Measurements from ENCODE around the gene CDC42BPG.

The CDC42BPG gene

DNA sequence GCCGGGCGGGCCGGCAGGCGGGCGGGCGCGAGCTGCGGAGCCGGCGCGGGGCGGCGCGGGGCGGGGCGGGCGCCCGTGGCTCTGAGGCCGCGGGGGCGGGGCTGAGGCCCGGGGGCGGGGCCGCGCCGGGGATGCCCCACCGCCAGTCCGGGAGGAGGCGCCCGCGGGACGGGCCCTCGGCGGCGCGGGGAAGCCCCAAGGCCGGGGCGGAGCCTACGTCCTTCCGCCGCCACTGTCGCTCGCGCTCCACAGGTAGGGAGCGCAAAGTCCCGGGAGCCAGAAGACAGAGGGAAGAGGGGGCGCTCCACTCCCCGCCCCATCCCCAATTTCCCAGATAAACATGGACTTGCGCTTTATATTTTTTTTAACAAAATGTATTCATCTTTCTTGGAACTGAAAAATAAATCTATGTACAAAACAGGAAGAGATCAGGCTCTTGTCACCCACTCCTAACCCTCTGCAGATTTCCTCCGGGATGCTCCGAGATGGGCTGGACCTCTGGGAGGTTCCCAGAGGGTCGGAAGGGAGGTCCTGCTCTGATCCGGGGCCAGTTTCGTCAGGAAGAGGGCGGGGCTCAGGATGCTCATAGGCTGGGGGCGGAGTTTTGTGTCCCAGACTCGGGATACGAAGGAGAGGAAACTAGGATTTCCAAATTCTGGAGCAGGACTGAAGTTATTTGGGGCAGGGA, 41.2 kb downstream of the CDC42BPG start, which contains the start of gene MAP4K2:
Gene MAP4K2 (minus strand): TSS at position 57 of the 688 bp plus-strand sequence. CDS start 65 bp downstream, outside the sequence.
- peak; percentile 99 for DNase-seq

DNA sequence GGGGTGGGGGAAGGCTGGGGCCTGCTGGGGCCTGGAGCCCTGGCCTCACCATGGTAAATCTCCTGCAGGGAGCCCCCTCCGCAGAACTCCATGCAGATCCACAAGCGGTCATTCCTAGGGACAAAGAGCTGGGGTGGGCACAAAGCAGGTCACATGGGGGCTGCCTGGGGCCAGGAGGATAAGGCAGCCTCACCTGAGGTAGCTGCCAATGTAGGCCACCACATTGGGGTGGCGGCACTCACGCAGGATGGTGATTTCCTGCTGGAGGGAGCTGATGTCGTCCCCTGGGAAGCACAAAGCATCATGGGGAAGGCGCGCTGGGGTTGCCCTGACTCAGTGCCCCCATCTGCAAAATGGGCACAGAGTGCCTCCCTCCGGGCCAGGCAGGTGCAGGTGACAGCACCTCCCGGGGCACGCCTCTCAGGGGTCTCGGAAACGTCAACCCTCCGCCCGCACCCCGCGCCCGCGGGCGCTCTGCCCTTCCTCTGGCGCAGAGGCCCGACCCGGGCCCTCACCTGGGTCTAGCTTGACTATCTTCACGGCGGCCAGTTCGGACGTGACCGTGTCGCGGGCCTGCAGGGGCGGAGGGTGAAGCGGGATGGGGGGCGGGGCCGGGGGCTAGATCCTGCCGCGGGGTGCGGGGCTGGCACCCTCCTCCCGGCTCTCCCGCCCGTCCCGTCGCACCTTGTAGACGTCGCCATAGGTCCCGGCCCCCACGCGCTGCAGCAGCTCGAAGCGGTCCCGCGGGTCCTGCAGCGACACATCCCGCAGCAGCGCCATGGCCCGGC, 41.9 kb downstream of the CDC42BPG start:
- peak; percentile 24 for DNase-seq

DNA sequence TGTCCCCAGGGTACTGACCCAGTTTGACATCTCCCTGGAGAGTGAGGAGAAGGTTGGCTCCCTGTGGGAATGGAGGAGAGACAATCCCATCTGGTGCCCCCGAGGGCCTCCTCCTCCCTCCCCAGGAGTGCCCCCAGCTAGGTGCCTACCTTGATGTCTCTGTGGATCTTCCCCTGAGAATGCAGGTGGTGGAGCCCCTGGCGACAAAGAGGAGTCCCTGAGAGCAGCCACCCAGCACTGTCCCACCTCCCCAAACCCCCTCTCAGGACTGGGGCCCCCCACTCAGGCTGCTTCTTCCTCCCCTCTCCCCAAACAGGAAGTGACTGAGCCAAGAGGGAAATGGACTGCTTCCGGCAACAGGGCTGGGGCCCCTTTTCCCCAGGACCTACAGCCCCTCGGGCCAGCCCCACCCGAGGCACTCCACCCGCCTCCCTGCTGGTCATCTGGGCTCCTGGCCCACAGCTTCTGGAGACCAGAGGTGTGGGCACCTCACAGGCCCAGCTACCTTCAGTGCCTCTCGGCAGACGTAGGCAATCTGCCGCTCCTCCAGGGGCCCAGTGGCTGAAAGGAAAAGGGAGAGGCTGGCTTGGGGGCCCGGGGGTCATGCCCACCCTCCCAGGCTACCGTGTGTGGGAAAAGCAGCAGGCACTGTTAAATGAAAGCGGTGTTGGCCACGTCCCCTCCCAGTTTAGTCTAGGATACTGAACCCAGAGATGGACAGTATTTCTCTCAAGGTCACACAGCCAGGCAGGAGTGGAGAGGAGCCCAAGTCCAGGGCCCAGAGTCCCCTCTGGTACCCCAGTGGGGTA, 42.7 kb downstream of the CDC42BPG start:
- peak; percentile 32 for DNase-seq

DNA sequence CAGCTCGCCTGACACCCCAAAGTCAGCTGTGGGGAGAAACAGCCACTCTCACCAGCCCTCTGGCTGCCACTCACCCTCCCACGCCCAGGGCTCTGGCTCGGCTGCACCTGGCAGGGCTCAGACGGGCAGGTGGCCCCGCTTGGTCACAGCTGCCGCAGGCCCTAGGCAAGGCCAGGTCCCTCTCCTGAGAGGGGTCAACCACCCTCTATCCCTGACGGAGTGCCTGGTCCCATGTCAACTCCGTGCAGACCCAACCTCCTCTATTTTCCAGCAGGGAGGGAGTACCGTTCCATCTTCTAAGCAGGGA, 43.3 kb downstream of the CDC42BPG start:
- peak; percentile 23 for DNase-seq

DNA sequence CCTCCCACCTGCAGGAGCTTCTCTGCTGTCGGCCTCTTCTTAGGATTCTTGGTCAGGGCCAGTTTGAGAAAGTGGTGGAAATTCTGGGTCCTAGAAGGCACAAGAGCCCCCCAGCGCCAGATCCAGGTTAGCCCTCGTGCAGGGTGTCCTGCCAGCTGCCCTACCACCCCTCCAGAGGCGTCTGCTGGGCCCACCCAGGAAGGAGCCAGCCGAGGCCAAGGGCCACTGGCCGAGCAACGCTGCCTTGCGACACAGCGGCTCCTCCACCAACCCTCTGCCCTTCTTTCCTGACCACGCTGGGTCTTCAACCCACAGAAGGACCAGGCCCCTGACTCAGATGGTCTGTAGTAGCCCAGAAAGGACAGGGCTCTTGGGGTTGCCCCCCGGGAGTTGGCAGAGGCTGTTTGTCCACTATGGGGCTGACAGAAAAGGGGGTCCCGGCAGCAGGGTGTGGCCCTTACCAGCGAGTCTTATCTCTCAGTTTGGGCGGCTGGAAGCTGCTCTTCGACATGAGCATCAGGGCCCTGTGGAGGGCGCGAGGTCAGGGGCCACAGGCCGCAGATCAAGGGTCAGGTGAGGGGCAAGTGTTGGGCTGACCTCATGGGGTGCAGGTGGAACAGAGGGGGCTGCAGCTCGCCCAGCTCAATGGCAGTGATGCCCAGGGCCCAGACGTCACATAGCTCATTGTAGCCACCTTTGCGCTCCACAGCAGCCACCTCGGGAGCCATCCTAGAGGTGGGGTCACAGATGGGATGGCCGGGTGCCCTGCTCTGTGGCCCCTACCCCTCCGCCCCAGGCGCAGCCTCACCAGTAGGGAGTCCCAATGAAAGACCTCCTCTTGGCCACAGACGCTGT, 43.9 kb downstream of the CDC42BPG start:
- peak; percentile 19 for DNase-seq

DNA sequence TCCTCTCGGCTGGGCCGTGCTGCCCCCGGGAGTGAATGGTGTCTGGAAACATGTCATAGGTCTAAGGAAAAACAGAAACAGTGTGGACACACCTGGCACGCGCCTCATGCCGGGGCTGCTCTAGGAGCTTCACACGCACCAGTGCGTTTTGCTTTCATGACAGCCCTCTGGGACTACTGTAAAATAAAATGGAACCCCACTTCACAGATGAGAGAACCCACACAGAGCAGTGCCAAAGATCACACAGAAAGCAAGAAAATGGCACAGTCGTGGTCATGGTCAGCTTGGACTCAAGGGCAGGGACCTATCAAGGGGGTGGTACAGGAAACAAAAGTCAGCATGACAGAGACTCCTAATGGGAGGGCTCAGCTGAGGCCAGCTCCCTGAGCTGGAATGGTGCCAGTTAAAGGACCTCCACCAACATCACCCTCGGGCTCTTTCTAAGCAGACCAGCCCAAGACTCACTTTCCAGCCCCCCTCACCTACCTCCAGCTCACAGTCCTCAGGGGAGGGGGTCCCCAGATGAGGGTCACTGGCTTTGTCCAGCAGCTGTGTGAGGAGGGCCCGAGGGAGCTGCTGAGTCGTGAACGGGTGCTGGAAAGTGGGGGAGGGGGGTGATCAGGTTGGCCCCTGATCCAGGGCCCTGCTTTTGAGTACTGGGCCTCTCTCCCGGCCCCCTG, 44.7 kb downstream of the CDC42BPG start:
- no peak for DNase-seq

DNA sequence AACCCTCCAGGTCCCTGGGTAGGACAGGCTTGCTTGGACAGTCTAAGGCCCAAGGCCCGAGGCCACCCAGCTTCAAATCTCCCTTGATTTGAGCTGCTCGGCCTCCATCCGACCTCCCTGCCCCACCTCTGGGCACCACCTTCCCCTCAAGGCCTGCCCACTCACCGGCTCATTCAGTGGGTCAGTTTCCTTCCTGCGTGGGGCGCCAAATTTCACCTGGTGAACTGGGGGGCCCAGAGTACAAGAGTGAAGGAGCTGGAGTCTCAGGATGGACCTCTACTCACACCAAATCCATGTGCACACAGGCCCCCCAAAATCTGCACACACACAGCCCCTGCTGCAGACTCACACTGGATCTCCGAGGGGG, 45.2 kb downstream of the CDC42BPG start:
- DNase-seq, result no peak

DNA sequence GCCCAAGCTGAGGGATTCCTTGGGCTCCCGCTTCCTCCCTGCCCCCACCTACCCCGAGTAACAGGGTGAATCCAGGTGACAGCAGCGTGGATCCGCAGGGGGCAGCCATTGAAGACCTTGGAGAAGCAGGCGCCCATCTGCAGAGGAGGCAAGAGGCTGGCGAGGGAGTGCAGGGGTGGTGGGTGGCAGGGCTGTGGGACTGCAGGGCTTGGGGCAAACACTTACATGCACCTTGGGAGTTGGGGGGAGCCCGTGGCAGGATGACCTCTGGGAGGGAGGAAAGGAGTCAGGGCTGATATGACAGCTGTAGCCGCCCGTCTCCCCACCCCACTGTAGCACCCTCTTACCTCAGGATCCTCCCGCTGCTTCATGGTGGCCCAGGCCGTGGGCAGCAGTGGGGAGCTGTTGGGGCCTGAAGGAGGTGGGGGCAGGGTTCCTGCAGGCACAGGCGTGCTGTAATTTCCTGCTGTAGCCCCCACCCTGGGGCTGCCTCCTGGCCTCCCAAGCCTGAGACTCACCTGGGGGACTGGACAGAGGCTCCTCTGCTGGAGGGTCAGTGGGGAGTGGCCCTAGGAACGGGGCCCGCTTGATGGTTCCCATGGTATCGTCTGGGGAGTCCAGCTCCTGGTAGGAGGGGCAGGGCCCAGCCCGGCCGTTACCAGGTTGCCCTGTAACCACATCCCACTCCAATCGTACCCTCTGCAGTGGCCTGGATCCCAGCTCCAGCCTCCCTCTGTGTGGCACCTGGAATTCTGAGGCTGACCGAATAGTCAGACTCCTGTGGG, 47.5 kb downstream of the CDC42BPG start:
- no peak for DNase-seq

DNA sequence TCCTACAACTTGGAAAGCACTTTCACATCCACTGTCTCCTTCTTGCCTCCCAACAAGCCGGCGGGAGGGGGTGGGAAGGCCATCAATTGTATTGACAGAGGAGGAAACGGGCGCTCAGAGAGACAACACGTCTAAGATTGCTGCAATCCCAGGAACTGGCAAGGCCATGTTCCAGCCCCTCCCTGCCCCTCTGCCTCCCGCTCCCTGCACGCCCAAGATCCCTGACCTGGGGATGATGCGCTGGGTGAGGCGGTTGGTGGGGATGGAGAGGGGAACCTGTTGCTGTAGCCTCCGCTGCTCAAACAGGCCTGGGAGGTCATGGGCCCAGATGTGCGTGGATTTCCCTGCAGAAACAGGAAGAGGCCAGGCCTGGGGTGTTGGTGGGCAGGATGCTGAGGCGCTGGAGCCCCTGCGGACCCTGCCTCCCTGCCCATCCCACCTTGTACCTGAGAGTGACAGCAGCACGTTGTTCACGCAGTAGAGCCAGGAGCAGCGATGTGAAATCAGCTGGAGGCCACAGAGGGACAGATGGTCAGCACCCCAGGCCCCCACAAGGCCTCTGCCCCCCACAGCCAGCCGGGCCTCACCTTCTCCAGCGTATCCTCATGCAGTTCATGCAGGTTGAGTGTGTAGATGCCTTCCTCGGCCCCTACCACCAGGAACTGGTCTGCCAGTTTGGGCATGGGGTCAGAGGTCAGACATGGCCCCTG, 48.3 kb downstream of the CDC42BPG start:
- no peak for DNase-seq

DNA sequence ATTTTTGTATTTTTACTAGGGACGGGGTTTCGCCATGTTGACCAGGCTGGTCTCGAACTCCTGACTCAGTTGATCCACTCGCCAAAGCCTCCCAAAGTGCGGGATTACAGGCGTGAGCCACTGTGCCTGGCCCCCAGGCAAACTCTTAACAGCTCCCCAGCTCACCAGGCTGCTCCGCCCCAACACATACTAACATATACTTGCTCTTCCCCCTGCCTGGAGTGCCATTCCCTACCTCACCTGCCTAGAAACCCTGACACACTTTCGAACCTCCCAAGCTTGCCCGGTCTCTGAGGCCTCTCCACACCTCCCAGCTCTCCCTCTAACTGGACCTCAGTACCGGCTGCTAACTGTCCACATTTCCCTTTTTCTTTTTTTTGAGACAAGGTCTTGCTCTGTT, 49.9 kb downstream of the CDC42BPG start:
- DNase-seq, result no peak

DNA sequence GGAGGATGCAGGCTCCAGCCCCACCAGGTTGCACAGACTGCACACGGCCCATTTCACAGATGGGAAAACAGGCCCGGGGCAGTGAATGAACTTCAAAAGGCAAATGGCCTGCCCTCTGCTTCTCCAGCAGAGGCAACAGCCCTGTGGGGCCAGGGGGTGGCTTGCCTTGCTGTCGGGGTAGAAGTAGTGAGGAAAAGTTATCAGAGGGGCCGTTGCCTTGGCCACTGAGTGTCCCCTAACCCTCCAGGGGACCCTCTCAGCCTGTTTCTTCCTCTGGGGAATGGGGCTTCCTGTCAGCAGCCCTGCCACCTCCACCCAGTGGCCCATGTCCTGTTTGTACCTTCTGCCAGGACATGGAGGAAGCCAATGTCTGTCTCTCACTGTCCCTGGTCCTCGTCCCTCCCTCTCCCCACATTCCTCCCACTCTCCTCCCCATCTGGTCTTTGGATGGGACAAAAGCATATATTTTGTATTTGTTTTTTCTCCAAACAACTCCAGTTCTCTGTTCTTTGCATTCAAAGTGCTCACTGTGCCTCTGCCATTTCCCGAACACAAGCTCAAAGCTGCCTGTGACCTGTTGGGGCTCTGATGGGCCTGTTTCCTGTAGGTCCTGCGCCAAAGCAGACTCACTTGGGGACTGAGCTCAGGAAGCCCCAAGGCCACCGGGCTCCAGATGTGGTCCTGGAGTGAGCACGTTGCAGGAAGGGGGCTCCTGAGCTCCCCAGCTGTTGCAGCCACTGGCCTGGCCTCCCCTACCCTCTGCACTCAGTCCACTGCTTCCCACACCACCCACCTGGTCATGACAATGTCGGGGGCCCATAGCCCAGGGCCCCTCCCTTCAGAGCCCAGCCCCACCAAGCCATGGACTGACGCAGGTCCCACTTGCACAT, 50.9 kb downstream of the CDC42BPG start:
- DNase-seq, result no peak

DNA sequence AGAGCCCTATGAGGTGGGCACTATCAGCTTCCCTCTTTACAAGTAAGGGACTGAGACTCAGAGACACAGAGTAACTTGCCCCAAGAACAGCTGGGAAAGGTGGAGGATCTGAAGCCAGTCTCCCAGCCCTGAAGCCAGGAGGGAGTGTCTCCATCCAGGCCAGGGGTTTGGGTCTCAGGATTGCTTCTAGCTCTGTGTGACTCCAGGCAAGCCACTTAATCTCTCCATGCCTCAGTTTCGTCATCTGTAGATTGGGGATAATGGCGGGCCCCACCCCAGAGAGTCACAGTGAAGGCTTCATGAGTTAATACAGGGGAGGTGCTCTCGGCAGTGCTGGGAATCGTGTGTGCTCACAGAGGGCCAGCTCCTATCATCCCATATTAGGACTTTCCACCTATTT, 52.0 kb downstream of the CDC42BPG start:
- DNase-seq, result no peak

DNA sequence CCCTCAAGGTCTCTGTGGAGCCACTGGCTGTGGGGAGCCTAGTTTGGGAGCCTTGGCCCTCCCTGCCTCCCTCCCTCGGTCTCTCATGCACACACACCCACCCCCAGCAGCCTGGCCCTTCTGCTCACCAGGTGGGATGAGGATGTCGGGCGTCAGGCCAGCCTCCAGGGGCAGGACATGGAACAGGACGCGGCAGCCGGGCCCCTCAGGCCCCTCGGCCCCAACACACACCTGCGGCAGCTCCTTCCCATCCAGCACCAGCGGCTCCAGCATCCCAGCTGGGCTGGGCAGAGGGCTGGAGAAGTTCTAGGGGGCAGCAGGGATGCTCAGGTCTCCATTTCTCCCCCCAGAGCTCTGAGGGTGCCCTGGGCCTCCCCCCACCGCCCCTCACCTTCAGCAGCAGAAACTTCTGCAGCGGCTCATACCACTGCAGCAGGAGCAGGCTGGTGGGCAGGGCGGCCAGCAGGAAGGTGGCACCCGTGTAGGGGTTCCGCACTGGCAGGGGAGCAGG, 52.6 kb downstream of the CDC42BPG start:
- DNase-seq, result no peak

DNA sequence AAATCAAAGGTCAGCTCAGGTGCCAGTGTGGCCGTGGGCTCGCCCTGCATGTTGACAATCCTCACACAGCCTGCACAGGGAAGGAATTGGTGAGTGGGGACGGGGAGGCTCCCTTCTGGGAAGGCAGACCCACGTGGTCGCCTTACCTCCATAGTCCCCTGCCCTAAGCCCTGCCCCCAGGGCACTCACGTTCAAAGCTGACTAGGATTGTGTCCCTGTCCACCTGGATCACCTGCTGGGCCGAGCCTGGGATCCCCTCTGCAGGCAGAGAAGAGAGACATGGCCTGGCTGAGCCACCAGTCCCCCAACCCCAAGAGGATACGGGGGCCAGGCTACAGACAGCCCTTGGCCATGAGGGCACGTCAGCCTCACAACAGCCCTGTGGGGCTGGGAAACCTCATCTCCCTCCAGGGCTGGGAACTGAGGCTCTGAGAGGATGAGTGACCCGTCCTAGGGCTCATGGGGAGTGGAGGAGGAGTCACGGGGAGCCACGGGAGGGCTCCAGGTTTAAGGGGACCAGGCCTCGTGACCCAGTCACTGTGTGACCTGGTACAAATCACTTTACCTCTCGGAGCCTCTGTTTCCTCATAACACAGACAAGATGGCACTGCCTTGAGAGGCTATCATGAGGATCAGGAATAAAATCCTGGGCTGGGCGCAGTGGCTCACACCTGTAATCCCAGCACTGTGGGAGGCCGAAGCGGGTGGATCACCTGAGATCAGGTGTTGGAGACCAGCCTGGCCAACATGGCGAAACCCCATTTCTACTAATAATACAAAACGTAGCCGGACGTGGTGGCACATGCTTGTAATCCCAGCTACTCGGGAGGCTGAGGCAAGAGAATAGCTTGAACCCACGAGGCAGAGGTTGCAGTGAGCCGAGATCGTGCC, 54.0 kb downstream of the CDC42BPG start:
- no peak for DNase-seq

DNA sequence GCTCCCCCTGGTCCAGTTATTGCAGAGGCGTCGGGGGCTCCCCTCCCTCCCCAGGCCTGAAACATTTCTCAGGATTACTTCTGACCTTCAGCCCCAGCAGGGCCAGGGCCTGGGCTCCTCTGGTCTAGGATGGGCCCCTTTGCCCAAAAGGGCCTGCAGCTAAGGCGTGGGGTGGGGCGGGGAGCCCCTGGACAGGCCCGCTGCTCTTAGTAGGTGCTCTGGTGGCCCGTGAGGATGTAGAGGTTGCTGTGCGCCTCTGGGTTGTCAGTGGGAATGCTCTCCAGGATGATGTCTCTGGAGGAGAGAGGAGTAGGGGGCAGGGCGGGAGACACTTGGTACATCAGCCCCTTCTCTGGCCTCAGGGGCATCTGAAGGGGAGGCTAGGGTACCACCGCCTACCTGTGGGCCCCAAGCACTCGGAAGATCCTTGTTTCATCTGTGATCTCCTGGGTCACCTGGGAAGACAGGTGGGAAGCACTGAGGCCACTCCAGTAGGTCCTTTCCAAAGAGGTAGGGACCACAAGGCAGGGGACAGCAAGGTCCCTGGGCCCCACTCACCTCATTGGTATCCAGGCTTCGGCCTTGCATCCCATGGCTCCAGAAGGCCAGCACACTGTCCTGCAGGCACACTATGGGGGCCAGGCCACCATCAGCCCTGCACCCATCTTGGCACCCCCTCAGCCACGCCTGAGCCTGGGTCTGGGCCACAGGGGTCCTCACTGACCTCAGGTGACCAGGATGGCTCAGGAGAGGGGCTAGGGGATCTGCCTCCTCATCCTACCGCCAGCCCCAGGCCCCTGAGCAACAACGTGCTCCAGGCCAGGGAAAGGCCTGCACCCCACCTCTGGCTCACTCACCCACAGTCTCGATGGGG, 54.9 kb downstream of the CDC42BPG start:
- no peak for DNase-seq

DNA sequence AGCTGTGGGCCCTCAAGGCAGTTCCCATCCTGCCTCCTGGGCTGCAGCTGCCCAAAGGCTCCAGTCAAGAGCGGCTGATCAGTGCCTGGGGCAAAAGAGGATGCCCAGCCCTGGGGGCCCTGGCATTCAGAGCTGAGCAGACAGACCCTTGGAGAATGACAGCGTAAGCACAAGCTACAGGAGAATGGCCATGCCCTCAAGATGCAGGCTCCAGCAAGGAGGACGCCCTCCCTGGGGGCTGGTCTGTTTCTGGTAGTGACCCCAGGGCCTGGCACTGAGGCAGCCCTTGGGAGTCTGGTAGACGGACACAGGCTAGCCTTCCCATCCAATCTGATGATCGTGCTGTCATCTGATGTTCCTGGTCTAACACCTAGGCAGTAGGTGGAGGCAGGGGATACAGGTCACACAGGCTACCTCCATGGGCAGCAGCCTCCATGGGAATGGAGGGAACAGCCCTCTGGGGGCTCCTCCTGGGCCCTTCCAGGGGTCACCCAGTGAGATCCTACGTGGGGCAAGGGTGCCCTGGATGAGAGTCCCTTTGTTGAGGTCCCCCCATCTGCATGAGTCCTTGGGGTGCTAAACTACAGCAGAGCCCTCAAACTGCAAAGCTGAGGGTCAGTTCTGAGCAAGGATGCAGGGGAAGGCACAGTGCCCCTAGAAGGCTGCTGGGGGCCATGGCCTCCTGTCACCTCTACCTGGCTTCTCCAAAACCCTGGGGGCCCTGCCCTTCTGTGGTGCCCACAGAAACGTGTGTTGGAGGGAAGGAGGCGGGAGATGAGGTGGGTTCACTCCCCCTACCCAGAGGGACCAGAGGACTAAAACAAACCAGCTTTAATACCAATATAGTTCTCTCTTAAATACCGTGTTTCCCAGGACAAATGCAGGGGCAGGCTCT, 55.9 kb downstream of the CDC42BPG start:
- DNase-seq, result no peak

Measured in 8988T (cell line).